ENCODE measurements around the gene HHAT.
A peak's percentile ranks its signal among the peaks of the same experiment; 100 is the strongest.
"Not testable (repeated sequence)": the region's sequence is repeated elsewhere in the genome, so short reads cannot be mapped to it uniquely, and the experiment has no call there.

The HHAT gene

DNA sequence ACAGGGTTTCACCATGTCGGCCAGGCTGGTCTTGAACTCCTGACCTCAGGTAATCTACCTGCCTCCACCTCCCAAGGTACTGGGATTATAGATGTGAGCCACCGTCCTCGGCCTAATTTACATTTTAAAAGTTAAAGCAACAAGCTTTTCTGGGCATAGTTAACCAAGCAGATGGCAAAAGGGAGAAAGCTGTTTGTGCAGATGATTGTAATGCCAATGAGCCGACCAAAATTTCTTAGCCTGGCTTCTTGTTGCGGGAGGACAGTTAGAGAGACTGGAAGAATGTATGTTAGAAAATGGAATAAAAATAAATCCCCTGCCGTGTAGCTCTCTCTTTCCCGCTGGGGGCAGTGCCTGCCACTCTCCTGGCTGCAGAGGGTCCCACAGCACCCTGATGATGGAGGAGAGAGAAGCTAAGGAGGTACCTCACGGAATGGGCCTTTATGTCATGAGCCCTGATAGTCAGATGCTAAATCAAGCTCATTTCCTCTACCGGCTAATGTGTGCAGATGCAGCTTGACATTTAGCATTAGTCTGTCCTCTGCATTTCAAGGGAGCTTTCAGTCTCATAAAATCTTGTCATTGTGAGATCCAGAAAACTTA lies 87.2 kb downstream of the HHAT start:
- TF ChIP-seq, protein P1, sequence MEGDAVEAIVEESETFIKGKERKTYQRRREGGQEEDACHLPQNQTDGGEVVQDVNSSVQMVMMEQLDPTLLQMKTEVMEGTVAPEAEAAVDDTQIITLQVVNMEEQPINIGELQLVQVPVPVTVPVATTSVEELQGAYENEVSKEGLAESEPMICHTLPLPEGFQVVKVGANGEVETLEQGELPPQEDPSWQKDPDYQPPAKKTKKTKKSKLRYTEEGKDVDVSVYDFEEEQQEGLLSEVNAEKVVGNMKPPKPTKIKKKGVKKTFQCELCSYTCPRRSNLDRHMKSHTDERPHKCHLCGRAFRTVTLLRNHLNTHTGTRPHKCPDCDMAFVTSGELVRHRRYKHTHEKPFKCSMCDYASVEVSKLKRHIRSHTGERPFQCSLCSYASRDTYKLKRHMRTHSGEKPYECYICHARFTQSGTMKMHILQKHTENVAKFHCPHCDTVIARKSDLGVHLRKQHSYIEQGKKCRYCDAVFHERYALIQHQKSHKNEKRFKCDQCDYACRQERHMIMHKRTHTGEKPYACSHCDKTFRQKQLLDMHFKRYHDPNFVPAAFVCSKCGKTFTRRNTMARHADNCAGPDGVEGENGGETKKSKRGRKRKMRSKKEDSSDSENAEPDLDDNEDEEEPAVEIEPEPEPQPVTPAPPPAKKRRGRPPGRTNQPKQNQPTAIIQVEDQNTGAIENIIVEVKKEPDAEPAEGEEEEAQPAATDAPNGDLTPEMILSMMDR (IDR thresholded peaks at IDR 0.05; ENCODE audit: insufficient read depth, missing control alignments): no peak
- DNase-seq (ENCODE audit: insufficient read length, low spot score): no peak
- no peak for FAIRE-seq

DNA sequence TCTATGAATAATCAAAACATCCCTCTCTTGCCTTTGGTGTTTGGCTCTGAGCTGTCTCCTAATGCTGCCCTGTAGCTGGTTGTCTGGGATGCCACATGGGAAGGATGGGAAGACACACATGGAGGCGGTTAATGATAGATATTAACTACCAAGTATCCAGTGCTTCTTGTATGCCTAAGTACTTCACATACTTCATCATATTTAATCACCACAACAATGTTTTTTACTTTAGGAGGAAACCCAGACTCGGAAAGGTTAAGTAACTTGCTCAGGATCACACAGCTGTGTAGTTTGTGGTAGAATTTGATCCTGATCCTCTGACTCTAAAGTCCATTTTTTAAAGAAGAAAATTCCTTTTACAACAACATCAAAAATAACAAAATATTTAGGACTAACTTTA lies 88.0 kb downstream of the HHAT start:
- DNase-seq (ENCODE audit: insufficient read length, low spot score): no peak
- no peak for FAIRE-seq
- TF ChIP-seq, protein P1 (IDR thresholded peaks at IDR 0.05; ENCODE audit: insufficient read depth, missing control alignments): no peak

GRCh38 chr1:210417881-210418280 lies 89.2 kb downstream of the HHAT start:
- DNase-seq (ENCODE audit: insufficient read length, low spot score): no peak
- TF ChIP-seq, protein P1 (IDR thresholded peaks at IDR 0.05; ENCODE audit: insufficient read depth, missing control alignments): no peak
- FAIRE-seq: no peak

DNA sequence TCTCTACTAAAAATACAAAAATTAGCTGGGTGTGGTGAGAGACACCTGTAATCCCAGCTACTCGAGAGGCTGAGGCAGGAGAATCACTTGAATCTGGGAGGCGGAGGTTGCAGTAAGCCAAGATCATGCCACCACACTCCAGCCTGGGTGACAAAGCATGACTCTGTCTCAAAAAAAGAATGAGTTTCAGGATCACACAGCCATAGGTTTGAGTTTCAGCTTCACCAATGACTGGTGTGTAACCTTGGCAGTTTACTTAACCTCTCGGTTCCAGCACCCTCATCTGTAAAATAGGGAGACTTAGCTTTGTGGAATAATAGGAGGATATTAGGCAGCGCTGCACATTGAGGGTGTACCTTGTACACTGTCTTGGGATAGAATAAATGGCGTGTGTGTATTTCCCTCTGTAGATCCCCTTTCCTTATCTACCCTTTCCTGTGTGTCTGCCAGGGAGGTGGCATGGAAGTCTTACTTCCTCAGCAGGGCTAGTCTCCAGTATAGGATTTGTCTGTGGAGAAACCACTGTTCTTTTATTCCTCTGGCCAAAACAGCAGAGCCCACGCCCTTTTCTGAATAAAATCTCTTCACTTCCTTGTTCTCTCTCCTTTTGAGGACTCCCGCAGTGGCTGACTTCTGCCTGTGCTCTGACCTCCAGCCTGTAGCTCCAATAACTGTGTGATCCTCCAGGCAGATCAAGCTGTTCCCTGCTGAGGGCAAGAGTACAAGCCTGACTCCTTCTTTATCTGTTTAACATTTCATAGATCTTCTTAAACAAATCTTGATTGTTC lies 90.4 kb downstream of the HHAT start:
- TF ChIP-seq, protein P1 (IDR thresholded peaks at IDR 0.05; ENCODE audit: insufficient read depth, missing control alignments): no peak
- no peak for DNase-seq (ENCODE audit: insufficient read length, low spot score)
- FAIRE-seq: peak; percentile 77

GRCh38 chr1:210426696-210427095 lies 98.0 kb downstream of the HHAT start:
- not testable (repeated sequence) for DNase-seq (ENCODE audit: insufficient read length, low spot score); FAIRE-seq

DNA sequence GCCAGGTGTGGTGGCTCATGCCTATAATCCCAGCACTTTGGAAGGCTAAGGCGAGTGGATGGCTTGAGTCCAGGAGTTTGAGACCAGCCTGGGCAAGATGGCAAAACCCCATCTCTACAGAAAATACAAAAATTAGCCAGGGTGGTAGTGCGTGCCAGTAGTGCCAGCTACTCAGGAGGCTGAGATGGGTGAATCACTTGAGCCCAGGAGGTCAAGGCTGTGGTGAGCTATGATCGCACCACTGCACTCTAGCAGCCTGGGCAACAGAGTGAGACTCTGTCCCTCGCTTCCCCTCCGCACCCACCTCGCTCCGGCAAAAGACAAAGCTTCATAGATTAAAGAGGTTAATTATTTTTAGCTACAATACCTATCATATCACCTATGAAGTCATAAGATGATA lies 100.0 kb downstream of the HHAT start:
- TF ChIP-seq, protein P1 (IDR thresholded peaks at IDR 0.05; ENCODE audit: insufficient read depth, missing control alignments): no peak
- DNase-seq (ENCODE audit: insufficient read length, low spot score): no peak
- no peak for FAIRE-seq

- FAIRE-seq: no peak
- TF ChIP-seq, protein P1 (IDR thresholded peaks at IDR 0.05; ENCODE audit: insufficient read depth, missing control alignments): no peak
- DNase-seq (ENCODE audit: insufficient read length, low spot score): no peak
Observed at GRCh38 chr1:210434223-210434622, 105.5 kb downstream of the HHAT start.

Measured in D721Med (cell line).